D341Med (cell line): ENCODE measurements around the gene ABCG1.

Source experiments
- DNase-seq: peaks from one replicate; pipeline ENCODE4 v3.0.0; 2012; ENCODE audit warnings: low spot score

The ABCG1 gene

DNA sequence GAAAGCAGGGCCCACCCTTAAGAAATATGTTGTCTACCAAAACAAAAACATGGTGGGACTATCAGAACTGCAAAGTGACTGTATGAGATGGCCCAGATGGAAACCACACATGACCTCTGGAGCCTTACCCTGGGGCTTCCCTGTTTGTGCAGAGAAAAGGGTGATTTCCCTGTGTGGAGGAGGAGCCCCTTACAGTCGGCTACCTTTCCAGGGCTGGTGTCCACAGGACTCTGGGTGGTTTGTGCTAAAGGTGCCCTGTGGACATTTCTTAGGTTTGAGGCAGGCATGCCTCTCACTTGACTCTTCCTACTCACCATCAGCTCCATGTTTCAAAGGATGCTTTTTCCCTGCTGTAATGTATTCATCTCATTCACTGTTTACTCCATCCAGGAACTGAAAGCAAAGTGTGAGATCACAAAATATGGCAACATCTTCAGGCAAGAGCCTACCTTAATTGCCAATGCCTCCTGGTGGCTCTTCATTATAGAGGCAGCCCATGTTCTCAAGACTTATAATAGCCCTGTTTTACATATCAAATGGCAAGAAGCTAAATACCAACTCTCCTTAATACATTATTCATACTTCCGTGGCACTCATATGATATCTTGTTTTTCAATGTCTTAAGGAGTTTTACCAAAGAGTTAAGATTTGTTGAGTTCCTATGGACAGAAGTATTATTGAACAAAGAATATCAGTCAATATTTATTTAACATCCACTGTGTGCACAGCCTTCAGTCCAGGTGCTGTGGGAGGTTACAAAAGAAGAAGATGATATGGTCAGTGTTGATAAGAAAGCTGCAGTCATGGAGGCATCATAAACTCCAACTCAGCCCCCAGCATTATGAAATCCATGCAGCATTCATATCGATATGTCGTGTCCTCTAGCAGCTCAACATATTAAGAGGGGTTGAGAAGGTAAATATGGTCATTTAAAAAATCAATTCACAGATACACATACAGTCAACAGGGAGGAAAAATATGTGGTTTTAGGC lies 111.7 kb downstream of the ABCG1 start:
- no peak for DNase-seq

DNA sequence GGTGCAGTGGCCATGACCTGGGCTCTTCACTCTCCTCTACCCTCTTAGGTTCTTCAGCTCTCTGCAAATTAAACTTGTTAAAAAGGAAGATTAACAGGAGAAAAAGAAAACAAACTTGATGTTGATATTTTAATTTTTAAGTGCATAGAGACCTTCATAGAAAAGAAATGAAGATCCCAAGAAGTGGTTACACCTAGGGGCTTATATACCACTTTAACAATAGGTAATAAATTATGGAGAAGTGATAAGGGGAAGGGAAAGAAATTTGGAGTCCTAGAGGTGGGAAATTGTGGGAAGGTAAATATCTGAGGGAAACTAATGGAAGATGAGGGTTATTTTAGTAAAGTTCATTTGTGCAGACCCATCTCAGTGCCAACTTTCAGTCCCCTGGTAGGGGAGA lies 112.7 kb downstream of the ABCG1 start:
- DNase-seq = no peak

GRCh38 chr21:42332557-42333317 lies 113.8 kb downstream of the ABCG1 start:
- no peak for DNase-seq

GRCh38 chr21:42336054-42336453 lies 117.1 kb downstream of the ABCG1 start:
- DNase-seq = no peak

DNA sequence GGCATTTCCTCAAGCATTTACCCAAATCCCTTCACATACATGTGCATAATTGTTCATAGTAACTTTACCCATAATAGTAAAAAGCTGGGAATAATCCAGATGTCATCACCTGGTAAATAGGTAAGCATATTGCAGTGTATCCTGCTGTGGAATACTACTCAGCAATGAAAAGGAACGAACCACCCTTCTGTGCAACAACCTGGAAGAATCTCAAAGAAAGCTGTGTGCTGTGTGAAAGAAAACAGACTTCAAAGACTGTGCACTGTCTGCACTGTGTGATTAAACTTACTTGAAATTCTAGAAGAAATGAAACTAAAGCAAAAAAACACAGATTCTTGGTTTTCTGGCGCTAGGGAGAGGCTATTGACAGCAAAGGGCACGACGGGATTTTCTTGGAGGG lies 118.3 kb downstream of the ABCG1 start:
- DNase-seq = no peak

DNA sequence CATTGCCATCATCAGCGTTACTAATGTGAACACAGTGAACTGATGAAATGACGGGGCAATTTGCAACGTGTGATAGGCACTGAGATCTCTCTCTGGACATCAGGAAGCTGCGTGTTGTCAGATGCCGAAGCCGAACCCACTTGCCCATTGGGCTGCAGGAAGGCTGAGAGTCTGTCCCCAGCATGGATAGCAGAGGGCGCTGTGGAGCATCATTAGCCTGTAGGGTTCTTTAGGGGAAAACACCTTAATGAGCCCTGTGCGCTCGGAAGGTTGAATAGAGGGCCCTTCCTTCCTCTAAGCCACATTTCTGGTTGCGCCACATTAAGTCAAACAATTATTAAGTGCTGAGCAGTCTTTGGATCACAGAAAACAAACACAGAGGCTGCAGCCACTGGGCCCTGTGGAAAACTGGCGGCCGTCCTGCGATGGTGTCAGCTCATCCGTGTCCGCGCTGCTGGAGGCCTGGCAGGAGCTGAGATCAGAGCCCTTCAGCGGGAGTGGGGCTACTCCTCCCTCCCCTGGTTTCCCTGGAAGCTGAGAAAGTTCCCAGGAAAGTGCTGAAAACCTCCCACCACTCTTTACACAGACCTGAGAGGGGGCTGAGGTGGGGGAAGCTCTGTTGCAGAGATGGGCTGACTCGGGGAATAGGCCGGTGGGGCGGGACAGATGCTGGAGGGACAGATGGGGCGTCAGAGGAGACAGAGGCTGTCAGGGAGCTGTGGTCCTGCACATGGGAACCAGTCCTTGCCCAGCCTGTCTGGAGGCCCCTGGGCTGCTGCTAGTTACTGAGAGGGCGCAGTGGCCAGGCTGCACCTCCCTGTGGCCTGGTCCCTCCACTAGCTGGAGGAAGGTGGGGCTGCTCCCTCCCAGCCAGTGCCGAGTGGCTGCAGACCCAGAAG lies 119.1 kb downstream of the ABCG1 start:
- peak; percentile 77 for DNase-seq

- DNase-seq = no peak
Observed at GRCh38 chr21:42338729-42339715, 120.1 kb downstream of the ABCG1 start.

DNA sequence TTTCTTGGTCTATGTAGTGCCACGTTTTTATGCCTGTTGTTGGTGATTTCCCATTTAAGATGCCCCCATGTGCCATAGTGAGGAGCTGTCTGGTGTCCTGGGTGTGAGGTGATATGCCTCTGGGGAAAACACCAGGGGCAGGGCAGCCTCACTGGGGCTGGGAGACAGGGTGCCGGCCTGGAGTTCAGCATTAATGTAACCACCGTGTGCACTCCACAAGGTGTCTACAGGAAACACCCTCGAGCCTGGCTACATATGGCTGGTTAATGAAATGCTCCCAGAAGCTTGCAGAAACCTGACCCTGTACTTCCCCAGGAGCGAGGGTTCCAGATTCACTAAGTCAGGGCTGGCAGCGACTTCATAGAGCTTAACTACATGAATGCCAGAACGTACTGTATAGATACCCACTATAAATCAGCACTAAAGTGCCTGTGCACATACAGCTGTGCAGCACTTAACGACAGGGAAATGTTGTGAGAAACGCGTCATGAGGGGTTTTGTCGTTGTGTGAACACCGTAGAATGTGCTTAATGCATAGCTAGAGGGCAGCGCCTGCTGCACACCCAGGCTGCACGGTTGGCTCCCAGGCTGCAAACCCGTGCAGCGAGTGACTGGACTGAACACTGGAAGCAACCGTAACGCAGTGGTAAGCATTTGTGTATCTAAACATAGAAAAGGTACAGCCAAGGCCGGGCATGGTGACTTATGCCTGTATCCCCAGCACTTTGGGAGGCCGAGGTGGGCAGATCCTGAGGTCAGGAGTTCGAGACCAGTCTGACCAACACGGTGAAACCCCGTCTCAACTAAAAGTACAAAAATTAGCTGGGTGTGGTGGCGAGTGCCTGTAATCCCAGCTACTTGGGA lies 121.5 kb downstream of the ABCG1 start:
- no peak for DNase-seq

GRCh38 chr21:42341776-42342542 lies 123.0 kb downstream of the ABCG1 start:
- DNase-seq = no peak

- DNase-seq = no peak
Observed at GRCh38 chr21:42343101-42343500, 124.2 kb downstream of the ABCG1 start.

DNA sequence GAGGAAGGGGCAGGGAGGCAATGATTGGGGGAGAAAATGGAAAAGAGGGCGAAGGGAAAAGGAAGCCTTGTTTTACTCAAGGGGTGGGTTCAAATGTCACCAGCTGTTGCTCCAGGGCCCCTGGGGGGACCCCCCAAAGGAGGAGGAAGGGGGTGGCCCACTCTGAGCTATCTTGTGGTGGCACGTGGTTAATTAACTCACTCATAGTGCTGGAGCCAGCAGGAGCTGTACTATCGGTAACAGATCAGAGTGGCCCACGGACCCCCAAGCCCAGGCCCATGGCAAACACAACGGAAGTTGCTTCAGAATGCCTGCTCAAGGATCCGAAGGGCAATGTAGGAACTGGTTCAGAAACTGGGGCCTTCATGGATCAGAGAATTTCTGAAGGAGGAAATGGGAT lies 124.6 kb downstream of the ABCG1 start:
- DNase-seq = no peak

DNA sequence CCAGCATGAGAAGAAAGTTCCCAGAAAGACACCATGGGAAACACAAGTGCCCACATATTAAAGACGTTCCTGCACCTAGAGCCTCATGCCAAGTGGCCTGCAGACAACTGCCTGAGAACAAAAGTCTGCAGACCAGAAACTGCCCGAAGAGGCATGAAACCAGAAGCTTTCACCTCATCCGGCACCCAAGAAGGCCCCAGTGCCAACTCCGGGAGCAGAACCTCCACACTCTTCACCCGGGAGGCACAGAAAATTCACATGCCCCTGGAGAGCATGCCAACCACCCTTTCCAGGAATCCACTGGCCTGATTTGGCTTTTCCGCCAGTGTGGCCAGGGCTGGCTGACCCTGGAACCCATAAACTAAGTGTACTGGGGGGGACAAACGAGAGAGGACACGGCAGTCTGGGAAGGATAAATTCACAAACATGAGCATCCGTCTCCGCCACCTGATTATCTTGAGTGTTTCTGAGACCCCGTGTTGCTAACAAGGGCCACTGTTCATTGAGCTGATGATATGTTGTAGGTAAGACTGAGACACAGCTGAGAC lies 125.1 kb downstream of the ABCG1 start:
- DNase-seq = no peak

GRCh38 chr21:42344631-42345030 lies 125.7 kb downstream of the ABCG1 start:
- DNase-seq = no peak

DNA sequence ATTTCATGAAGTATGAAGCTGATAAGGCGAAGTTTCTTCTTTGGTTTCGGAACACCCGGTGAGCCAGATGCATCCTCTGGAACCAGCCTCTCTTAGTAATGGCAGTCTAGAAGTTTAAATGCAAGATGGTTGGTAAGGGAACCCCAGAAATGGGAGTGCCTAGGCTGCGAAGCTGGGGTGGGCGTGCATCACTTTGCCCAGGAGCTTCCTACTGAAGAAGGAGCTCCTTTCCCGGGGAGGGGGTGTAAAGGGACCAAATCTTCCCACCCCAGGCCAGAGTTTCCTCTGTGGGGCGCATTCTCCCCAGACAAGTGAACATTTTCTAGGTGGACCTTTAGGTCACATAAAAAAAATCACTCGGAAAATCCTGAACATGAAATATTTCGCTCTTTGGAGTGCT lies 127.5 kb downstream of the ABCG1 start:
- DNase-seq = no peak
